ENCODE data around the gene BTNL9.
A peak's percentile ranks its signal among the peaks of the same experiment; 100 is the strongest.

The BTNL9 gene

DNA sequence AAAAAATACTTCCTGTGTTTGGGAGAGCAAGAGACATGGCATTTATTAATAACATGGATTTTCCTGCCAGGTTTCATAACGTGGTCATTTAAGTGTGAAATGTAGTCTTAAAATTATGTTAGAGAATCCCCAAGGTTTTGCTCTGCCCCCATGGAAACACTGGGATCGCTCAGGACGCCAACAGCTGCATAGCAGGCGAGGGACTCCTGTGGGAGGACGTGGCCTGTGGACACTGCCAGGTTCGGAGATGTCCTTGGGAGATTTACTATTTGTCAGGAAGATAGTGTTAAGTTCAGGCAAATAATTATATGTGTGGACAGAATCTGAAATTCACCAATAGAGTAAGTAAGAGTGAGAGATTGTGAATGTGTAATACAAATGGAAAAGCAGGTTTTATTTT lies 977 bp downstream of the BTNL9 start:
- no peak overlapping the region for H3K4me3 ChIP-seq (ENCODE audit: low read depth, low read length)
- DNase-seq (ENCODE audit: low read depth) = no peak
- TF ChIP-seq, protein P1, sequence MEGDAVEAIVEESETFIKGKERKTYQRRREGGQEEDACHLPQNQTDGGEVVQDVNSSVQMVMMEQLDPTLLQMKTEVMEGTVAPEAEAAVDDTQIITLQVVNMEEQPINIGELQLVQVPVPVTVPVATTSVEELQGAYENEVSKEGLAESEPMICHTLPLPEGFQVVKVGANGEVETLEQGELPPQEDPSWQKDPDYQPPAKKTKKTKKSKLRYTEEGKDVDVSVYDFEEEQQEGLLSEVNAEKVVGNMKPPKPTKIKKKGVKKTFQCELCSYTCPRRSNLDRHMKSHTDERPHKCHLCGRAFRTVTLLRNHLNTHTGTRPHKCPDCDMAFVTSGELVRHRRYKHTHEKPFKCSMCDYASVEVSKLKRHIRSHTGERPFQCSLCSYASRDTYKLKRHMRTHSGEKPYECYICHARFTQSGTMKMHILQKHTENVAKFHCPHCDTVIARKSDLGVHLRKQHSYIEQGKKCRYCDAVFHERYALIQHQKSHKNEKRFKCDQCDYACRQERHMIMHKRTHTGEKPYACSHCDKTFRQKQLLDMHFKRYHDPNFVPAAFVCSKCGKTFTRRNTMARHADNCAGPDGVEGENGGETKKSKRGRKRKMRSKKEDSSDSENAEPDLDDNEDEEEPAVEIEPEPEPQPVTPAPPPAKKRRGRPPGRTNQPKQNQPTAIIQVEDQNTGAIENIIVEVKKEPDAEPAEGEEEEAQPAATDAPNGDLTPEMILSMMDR (IDR thresholded peaks at IDR 0.05; ENCODE audit: low read depth, low read length) = no peak
- TF ChIP-seq, protein P2, sequence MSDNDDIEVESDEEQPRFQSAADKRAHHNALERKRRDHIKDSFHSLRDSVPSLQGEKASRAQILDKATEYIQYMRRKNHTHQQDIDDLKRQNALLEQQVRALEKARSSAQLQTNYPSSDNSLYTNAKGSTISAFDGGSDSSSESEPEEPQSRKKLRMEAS (IDR thresholded peaks at IDR 0.05; ENCODE audit: low read depth, low read length) = no peak
- TF ChIP-seq MYC (IDR thresholded peaks at IDR 0.05; ENCODE audit: low read depth, low read length) = no peak
- no peak for TF ChIP-seq POLR2A (IDR thresholded peaks at IDR 0.05; ENCODE audit: extremely low read depth, insufficient read length)

DNA sequence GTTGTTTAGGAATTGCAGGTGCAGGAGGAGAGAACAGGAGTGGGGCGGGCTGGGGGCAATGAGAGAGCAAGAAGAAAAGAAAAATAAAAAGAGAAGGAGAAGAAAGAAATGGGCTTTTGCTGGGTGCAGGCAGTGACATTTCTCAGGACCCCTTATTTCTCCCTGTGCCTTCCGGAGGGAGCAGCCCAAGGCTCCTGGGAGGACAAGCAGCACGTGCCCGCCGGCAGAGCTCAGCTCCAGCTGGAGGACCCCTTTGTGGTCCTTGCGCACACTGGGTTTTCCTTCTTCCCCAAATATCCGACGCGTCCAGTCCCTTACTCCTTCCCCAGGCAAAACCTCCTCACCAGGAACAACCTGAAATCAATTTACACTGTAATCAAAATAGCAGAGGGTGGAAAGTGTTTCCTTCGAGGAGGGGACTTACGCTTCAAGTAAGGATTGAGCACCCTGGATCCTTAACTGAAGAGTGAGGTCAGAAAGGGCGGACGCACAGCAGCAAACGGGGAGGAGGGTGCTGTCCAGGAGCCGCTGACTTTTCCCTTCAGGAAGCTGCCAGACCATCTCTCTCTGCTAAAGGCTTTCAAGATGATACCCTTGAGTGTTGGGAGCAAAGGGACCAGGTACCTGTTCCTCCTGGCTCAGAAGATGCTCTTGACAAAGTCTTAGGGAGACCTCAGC lies 2.1 kb downstream of the BTNL9 start:
- no peak for DNase-seq (ENCODE audit: low read depth)
- TF ChIP-seq, protein P1 (IDR thresholded peaks at IDR 0.05; ENCODE audit: low read depth, low read length) = no peak
- TF ChIP-seq POLR2A (IDR thresholded peaks at IDR 0.05; ENCODE audit: extremely low read depth, insufficient read length) (no peak), MYC (IDR thresholded peaks at IDR 0.05; ENCODE audit: low read depth, low read length) (no peak)
- TF ChIP-seq, protein P2 (IDR thresholded peaks at IDR 0.05; ENCODE audit: low read depth, low read length) = no peak
- no peak overlapping the region for H3K4me3 ChIP-seq (ENCODE audit: low read depth, low read length)

DNA sequence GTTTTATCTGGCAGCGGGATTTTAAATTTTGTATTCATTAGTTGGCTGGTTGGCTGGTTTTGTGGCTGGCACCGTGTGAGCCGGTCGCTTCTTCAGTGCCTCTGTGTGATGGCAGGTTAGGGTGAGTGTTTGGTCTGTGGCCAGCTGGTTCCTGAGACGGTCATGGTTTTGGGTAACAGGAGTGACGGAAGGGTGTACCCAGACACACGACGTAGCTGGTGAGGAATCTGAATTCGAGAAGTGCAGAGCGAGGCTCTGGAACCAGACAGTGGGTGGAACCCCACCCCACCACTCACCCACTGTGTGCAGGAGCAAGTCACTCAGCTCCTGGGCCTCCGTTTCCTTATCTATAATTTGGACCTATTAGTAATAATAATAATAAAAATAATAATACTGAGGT lies 2.7 kb downstream of the BTNL9 start:
- no peak overlapping the region for H3K4me3 ChIP-seq (ENCODE audit: low read depth, low read length)
- no peak for TF ChIP-seq POLR2A (IDR thresholded peaks at IDR 0.05; ENCODE audit: extremely low read depth, insufficient read length)
- TF ChIP-seq, protein P2 (IDR thresholded peaks at IDR 0.05; ENCODE audit: low read depth, low read length) = no peak
- TF ChIP-seq, protein P1 (IDR thresholded peaks at IDR 0.05; ENCODE audit: low read depth, low read length) = no peak
- no peak for TF ChIP-seq MYC (IDR thresholded peaks at IDR 0.05; ENCODE audit: low read depth, low read length)
- DNase-seq (ENCODE audit: low read depth) = no peak

DNA sequence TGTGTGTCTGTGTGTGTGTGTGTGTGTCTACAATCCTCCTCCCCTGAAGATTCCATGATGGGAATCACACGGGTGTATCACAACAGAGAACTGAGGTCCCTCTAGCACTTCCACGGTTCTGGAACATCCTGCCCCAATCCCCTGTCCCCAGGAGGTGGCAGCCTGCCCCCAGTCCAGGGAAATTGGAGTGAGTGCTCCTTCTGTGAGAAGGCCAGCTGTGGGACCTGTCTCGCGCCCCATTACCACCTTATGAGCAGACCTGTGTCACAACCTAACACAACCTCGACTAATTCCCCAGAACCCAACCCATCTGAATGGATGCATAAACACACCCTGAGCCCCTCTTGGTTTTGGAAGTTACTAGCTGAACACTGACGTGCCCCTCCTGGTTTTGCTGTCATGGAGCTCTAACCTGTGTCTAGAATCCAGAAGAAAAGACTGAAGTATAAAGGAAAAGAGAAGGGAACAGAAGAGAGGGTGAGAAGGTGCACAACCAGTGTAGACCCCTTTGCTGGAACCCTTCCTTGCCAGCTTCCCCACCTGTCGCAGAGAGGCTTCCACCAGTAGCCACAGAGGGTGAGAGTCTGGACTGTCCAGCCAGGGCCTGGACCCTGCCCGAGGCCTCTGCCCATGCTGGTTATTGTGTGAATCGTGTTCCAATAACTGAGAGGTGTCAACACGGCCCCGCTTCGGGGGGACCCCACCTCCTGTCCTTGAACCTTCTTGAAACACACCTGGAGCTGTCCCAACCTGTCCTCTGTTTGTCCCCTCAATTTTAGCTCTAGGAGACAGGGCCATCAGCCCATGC lies 3.4 kb downstream of the BTNL9 start:
- no peak for DNase-seq (ENCODE audit: low read depth)
- TF ChIP-seq, protein P1 (IDR thresholded peaks at IDR 0.05; ENCODE audit: low read depth, low read length) = peak; percentile 9
- no peak for TF ChIP-seq MYC (IDR thresholded peaks at IDR 0.05; ENCODE audit: low read depth, low read length)
- H3K4me3 ChIP-seq (ENCODE audit: low read depth, low read length) = no peak overlapping the region

DNA sequence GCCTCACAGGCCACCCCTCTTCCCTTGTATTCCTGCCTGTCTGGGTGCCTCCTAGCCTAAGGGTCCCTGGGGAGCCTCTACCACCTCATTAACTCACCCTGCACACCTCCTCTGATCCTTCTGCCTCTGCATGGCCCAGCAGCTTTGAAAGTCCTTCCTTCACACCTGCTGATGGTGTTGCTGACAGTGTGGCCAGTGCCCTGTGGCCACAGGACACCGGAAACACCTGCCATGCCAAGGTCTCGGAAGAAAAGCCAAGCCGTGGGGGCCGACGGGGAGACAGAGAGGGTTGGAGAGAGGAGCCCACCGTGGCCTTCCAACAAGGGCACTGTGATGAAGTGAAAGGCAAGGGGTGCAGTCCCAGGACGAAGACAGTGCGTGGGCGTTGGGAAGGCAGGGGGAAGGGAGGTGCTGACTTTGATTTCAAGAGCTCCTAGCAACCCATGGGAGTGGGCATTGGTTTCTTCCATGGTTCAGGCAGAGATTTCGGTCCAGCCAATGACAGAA lies 4.1 kb downstream of the BTNL9 start:
- DNase-seq (ENCODE audit: low read depth) = no peak

More for the DNA sequence above, 4.1 kb downstream of the BTNL9 start:
- TF ChIP-seq, protein P2 (IDR thresholded peaks at IDR 0.05; ENCODE audit: low read depth, low read length) = no peak
- TF ChIP-seq POLR2A (IDR thresholded peaks at IDR 0.05; ENCODE audit: extremely low read depth, insufficient read length) = no peak
- TF ChIP-seq, protein P1 (IDR thresholded peaks at IDR 0.05; ENCODE audit: low read depth, low read length) = no peak
- no peak for TF ChIP-seq MYC (IDR thresholded peaks at IDR 0.05; ENCODE audit: low read depth, low read length)
- no peak overlapping the region for H3K4me3 ChIP-seq (ENCODE audit: low read depth, low read length)

Data from NB4 (cell line).